HCT116 (cell line): Measurements from ENCODE around the gene LFNG. TPM values are rescaled to one million over a fixed set of nuclear protein-coding genes. Genes with fewer than 3 reads are reported as not detected.

ENCODE experiments used
- ATAC-seq: fragments of 200-7000 bp; cut with Tn5 transposase; 2 replicates; pipeline ENCODE4 v1.9.1; 2020; ENCODE audit warnings: mild to moderate bottlenecking, moderate library complexity
- BruUV-seq: library from RNA; stranded (reverse); fragments of 400-500 nt; replicated peaks from 2 replicates; lab custom pipeline; 2021; lab: Mats Ljungman, UMichigan
- CTCF ChIA-PET: fragments of 300-600 bp; sonication (Branson Sonifier 250); formaldehyde crosslinking; loops from one replicate; lab custom pipeline; 2021; ENCODE audit warnings: antibody characterized with exemption; lab: Charles Lee
- POLR2A ChIA-PET: fragments of 300-600, 350-600 bp; sonication (Branson Sonifier 250); formaldehyde crosslinking; loops from one replicate; lab custom pipeline; 2021; ENCODE audit warnings: antibody characterized with exemption; lab: Charles Lee
- RAD21 ChIA-PET, 2 experiments: fragments of 300-600 bp; sonication (Branson Sonifier 250); formaldehyde crosslinking; loops; one replicate each; lab custom pipeline; 2023; ENCODE audit warnings: low total read pairs in 2 of 2; ENCODE audit not compliant: uncharacterized antibody in 2 of 2, unreplicated experiment in 2 of 2, low non-redundant PET in 1 of 2; lab: Charles Lee
- DNase-seq: peaks from one replicate; pipeline ENCODE4 v3.0.0-alpha.2; 2010; ENCODE audit warnings: low read depth, low spot score
- H2AFZ ChIP-seq: fragments of 200-600 bp; shearing (Covaris generic), sonication (generic); 2 replicates; pipeline ENCODE4 v1.6.1; 2017; ENCODE audit warnings: low read depth, mixed run types, mixed read lengths, antibody characterized with exemption, low read length; ENCODE audit not compliant: poor library complexity, severe bottlenecking
- H3K27ac ChIP-seq: 2 replicates; pipeline ENCODE4 v1.5.1; 2012; ENCODE audit warnings: low read depth, low read length
- H3K27me3 ChIP-seq: fragments of 200-600 bp; sonication (generic); 2 replicates; pipeline ENCODE4 v1.6.1; 2016; ENCODE audit warnings: mixed run types, low read length, mixed read lengths; ENCODE audit not compliant: insufficient read depth
- H3K36me3 ChIP-seq, 2 experiments: fragments of 200-500 bp in 1 of 2; fragments of 200-600 bp in 1 of 2; sonication (Bioruptor generic) in 1 of 2; sonication (generic) in 1 of 2; 2 replicates each; pipeline versions ENCODE4 v1.5.1 to v1.6.1; 2014 to 2016; ENCODE audit warnings: low read length in 2 of 2, inconsistent platforms in 1 of 2, mixed read lengths in 1 of 2, mixed run types in 1 of 2; ENCODE audit not compliant: insufficient read depth in 2 of 2, control insufficient read depth in 1 of 2
- H3K4me1 ChIP-seq, 2 experiments: fragments of 200-600 bp in 1 of 2; sonication (generic) in 1 of 2; 2 replicates each; pipeline versions ENCODE4 v1.5.1 to v1.6.1; 2012 to 2017; ENCODE audit warnings: low read length in 2 of 2, inconsistent platforms in 1 of 2, mild to moderate bottlenecking in 1 of 2, mixed read lengths in 1 of 2, mixed run types in 1 of 2, moderate library complexity in 1 of 2; ENCODE audit not compliant: insufficient read depth in 2 of 2, control insufficient read depth in 1 of 2
- H3K4me2 ChIP-seq: fragments of 200-600 bp; sonication (generic); 2 replicates; pipeline ENCODE4 v1.6.1; 2017; ENCODE audit warnings: mixed run types, low read length, mixed read lengths
- H3K4me3 ChIP-seq, 2 experiments: fragments of 200-600 bp in 1 of 2; sonication (generic) in 1 of 2; replicated peaks in 1 of 2; 2 replicates each; pipeline ENCODE4 v1.5.1; 2011 to 2016; ENCODE audit warnings: low read length in 2 of 2, control low read depth in 1 of 2, low read depth in 1 of 2, mild to moderate bottlenecking in 1 of 2, mixed read lengths in 1 of 2, mixed run types in 1 of 2
- H3K79me2 ChIP-seq: fragments of 200-600 bp; sonication (generic); 2 replicates; pipeline ENCODE4 v1.6.1; 2017; ENCODE audit warnings: mild to moderate bottlenecking, mixed run types, low read length, moderate library complexity, mixed read lengths; ENCODE audit not compliant: insufficient read depth
- H3K9ac ChIP-seq: fragments of 200-600 bp; sonication (generic); 2 replicates; pipeline ENCODE4 v1.6.1; 2016; ENCODE audit warnings: low read length, mixed read lengths
- H3K9me2 ChIP-seq: fragments of 200-600 bp; sonication (generic), shearing (Covaris generic); 2 replicates; pipeline ENCODE4 v1.6.1; 2017; ENCODE audit warnings: mixed run types, mild to moderate bottlenecking, moderate library complexity; ENCODE audit not compliant: insufficient read depth
- H3K9me3 ChIP-seq, 2 experiments: fragments of 200-500 bp in 1 of 2; fragments of 200-600 bp in 1 of 2; sonication (Bioruptor generic) in 1 of 2; sonication (generic) in 1 of 2; 2 replicates each; pipeline ENCODE4 v1.6.1; 2014 to 2017; ENCODE audit warnings: low read length in 2 of 2, mixed read lengths in 2 of 2, inconsistent platforms in 1 of 2, low read depth in 1 of 2, mild to moderate bottlenecking in 1 of 2, mixed run types in 1 of 2, moderate library complexity in 1 of 2; ENCODE audit not compliant: control insufficient read depth in 1 of 2, insufficient read depth in 1 of 2
- H4K20me1 ChIP-seq: fragments of 200-600 bp; sonication (generic), shearing (Covaris generic); 2 replicates; pipeline ENCODE4 v1.6.1; 2017; ENCODE audit warnings: mixed run types, mild to moderate bottlenecking, moderate library complexity; ENCODE audit not compliant: insufficient read depth
- CBX3 ChIP-seq: IDR thresholded peaks from 2 replicates; pipeline ENCODE4 v1.6.1; 2012; ENCODE audit warnings: low read depth
- EZH2phosphoT487 ChIP-seq: fragments of 200-600 bp; IDR thresholded peaks from 2 replicates; pipeline ENCODE4 v1.6.1; 2018; ENCODE audit warnings: antibody characterized with exemption, borderline replicate concordance
- FOSL1 ChIP-seq: IDR thresholded peaks from 2 replicates; pipeline ENCODE4 v1.6.1; 2012; ENCODE audit warnings: low read depth
- SRF ChIP-seq: IDR thresholded peaks from 2 replicates; pipeline ENCODE4 v1.6.1; 2012; ENCODE audit warnings: low read depth
- intact Hi-C: fragments of 100-400 bp; cut with micrococcal nuclease; formaldehyde crosslinking; loops from 2 replicates; pipeline ENCODE4 v1.10.0; 2022
- total RNA-seq: library from RNA; stranded (reverse); gene quantifications from one replicate; pipeline ENCODE4 v1.2.1, GENCODE V29; 2021; ENCODE audit not compliant: unreplicated experiment
- TF ChIP-seq, protein P1 (sequence below): IDR thresholded peaks from 2 replicates; pipeline ENCODE4 v1.6.1; 2012; ENCODE audit warnings: low read depth

Gene LFNG
- total RNA-seq, 1 experiment from 2014 or later = 14.3 TPM

- POLR2A ChIA-PET = no interaction called here
- Histone ChIP-seq H3K79me2 (peaks cover 31% of the 10 kb centered on the region), H3K4me1 (peaks cover 12 to 24% of the 10 kb centered on the region in 2 experiments), H3K27ac (no peak overlapping the region)
- TF ChIP-seq CBX3 = no peak
- TF ChIP-seq SRF = no peak
- TF ChIP-seq EZH2phosphoT487 = no peak
- TF ChIP-seq, protein P1, sequence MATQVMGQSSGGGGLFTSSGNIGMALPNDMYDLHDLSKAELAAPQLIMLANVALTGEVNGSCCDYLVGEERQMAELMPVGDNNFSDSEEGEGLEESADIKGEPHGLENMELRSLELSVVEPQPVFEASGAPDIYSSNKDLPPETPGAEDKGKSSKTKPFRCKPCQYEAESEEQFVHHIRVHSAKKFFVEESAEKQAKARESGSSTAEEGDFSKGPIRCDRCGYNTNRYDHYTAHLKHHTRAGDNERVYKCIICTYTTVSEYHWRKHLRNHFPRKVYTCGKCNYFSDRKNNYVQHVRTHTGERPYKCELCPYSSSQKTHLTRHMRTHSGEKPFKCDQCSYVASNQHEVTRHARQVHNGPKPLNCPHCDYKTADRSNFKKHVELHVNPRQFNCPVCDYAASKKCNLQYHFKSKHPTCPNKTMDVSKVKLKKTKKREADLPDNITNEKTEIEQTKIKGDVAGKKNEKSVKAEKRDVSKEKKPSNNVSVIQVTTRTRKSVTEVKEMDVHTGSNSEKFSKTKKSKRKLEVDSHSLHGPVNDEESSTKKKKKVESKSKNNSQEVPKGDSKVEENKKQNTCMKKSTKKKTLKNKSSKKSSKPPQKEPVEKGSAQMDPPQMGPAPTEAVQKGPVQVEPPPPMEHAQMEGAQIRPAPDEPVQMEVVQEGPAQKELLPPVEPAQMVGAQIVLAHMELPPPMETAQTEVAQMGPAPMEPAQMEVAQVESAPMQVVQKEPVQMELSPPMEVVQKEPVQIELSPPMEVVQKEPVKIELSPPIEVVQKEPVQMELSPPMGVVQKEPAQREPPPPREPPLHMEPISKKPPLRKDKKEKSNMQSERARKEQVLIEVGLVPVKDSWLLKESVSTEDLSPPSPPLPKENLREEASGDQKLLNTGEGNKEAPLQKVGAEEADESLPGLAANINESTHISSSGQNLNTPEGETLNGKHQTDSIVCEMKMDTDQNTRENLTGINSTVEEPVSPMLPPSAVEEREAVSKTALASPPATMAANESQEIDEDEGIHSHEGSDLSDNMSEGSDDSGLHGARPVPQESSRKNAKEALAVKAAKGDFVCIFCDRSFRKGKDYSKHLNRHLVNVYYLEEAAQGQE = no peak
- no peak for TF ChIP-seq FOSL1
- TF ChIP-seq, all 23 proteins: peak for 0
- ATAC-seq (no peak), DNase-seq (no peak)
- intact Hi-C loops = no loop called here
- Histone ChIP-seq H3K36me3 (peaks cover 21 to 25% of the 10 kb centered on the region in 2 experiments), H3K4me2 (no peak overlapping the region), H3K27me3 (no peaks in the 10 kb centered on the region), H3K4me3 (no peak overlapping the region), H4K20me1 (no peaks in the 10 kb centered on the region), H3K9me2 (no peaks in the 10 kb centered on the region), H3K9me3 (no peaks in the 10 kb centered on the region), H2AFZ (no peak overlapping the region), H3K9ac (no peak overlapping the region)
- BruUV-seq = no TSS peak
- ChIA-PET RAD21 (no interaction called here), CTCF (no interaction called here)
Observed at GRCh38 chr7:2551418-2551817, 31.8 kb downstream of the LFNG start.

- Histone ChIP-seq H3K79me2 (peaks cover 31% of the 10 kb centered on the region), H3K36me3 (peaks cover 10 to 16% of the 10 kb centered on the region in 2 experiments; a peak in 3 of 4 replicates), H3K4me1 (peaks cover 15 to 32% of the 10 kb centered on the region in 2 experiments), H3K9ac (no peak overlapping the region), H3K9me2 (no peaks in the 10 kb centered on the region), H3K4me3 (no peak overlapping the region), H2AFZ (no peak overlapping the region), H3K4me2 (peak overlapping the region; percentile 99; the same call in 1 of the 2 replicates), H3K9me3 (no peaks in the 10 kb centered on the region), H3K27me3 (no peaks in the 10 kb centered on the region), H4K20me1 (no peaks in the 10 kb centered on the region), H3K27ac (no peak overlapping the region)
- POLR2A ChIA-PET = interaction anchor here (0.8 kb wide), 1 partner anchor 79 kb away, joined by 4 read pairs; no protein-coding TSS in a partner anchor
- RAD21 ChIA-PET = no interaction called here
- no TSS peak for BruUV-seq
- intact Hi-C loops = no loop called here
- DNase-seq (no peak), ATAC-seq (no peak)
- no peak for TF ChIP-seq SRF
- CTCF ChIA-PET = no interaction called here
Observed at GRCh38 chr7:2553108-2553507, 33.5 kb downstream of the LFNG start.
